ENCODE measurements around the gene PRKAG1.

PRKAG1 gene

GRCh38 chr12:49049566-49050224 lies 31.1 kb upstream of the PRKAG1 start:
- DNase-seq (ENCODE audit: low read depth in 2 of 2): no peak

- no peak for DNase-seq (ENCODE audit: low read depth in 2 of 2)
Observed at GRCh38 chr12:49048953-49049352, 30.4 kb upstream of the PRKAG1 start.

GRCh38 chr12:49046129-49046895 lies 27.7 kb upstream of the PRKAG1 start:
- no peak for DNase-seq (ENCODE audit: low read depth in 2 of 2)

GRCh38 chr12:49044660-49045059 lies 26.1 kb upstream of the PRKAG1 start:
- DNase-seq (ENCODE audit: low read depth in 2 of 2): no peak

- DNase-seq (ENCODE audit: low read depth in 2 of 2): peak; percentile 43 to 44
Observed at GRCh38 chr12:49043856-49044258, 25.3 kb upstream of the PRKAG1 start.

- DNase-seq (ENCODE audit: low read depth in 2 of 2): no peak
Observed at GRCh38 chr12:49043241-49043640, 24.7 kb upstream of the PRKAG1 start.

GRCh38 chr12:49041881-49042484 lies 23.4 kb upstream of the PRKAG1 start:
- DNase-seq (ENCODE audit: low read depth in 2 of 2): no peak

- no peak for DNase-seq (ENCODE audit: low read depth in 2 of 2)
Observed at GRCh38 chr12:49041036-49041880, 22.7 kb upstream of the PRKAG1 start.

- no peak for DNase-seq (ENCODE audit: low read depth in 2 of 2)
Observed at GRCh38 chr12:49040364-49040855, 21.8 kb upstream of the PRKAG1 start.

- no peak for DNase-seq (ENCODE audit: low read depth in 2 of 2)
Observed at GRCh38 chr12:49039421-49040363, 21.1 kb upstream of the PRKAG1 start.

GRCh38 chr12:49038291-49038955 lies 19.8 kb upstream of the PRKAG1 start:
- DNase-seq (ENCODE audit: low read depth in 2 of 2): no peak

- DNase-seq (ENCODE audit: low read depth in 2 of 2): no peak
Observed at GRCh38 chr12:49037947-49038237, 19.3 kb upstream of the PRKAG1 start.

GRCh38 chr12:49037111-49037946 lies 18.8 kb upstream of the PRKAG1 start:
- no peak for DNase-seq (ENCODE audit: low read depth in 2 of 2)

- no peak for DNase-seq (ENCODE audit: low read depth in 2 of 2)
Observed at GRCh38 chr12:49036029-49036428, 17.5 kb upstream of the PRKAG1 start.

- no peak for DNase-seq (ENCODE audit: low read depth in 2 of 2)
Observed at GRCh38 chr12:49034286-49034622, 15.7 kb upstream of the PRKAG1 start.

GRCh38 chr12:49033611-49034285 lies 15.2 kb upstream of the PRKAG1 start:
- no peak for DNase-seq (ENCODE audit: low read depth in 2 of 2)

GRCh38 chr12:49032679-49033447 lies 14.3 kb upstream of the PRKAG1 start:
- DNase-seq (ENCODE audit: low read depth in 2 of 2): no peak

GRCh38 chr12:49032276-49032675 lies 13.7 kb upstream of the PRKAG1 start:
- no peak for DNase-seq (ENCODE audit: low read depth in 2 of 2)

Data from stimulated activated CD8-positive, alpha-beta memory T cell treated with anti-CD3 and anti-CD28 coated beads, Interleukin-15, amount 100 ng/mL, for 4 hours (primary cell).